H1 (cell line): Measurements from ENCODE around the gene PPP2R2C.

Experiments used
- CREB1 ChIP-seq: IDR thresholded peaks from 2 replicates; pipeline ENCODE4 v1.6.1; 2012; ENCODE audit warnings: inconsistent platforms
- CTCF ChIP-seq, 3 experiments: IDR thresholded peaks; 1 replicate in 2 of 3; 2 replicates in 1 of 3; pipeline versions ENCODE4 v1.5.1 to v1.6.1; 2011; ENCODE audit warnings: low read length in 3 of 3, mild to moderate bottlenecking in 3 of 3, inconsistent platforms in 2 of 3, low read depth in 1 of 3, moderate library complexity in 1 of 3; ENCODE audit not compliant: insufficient read depth in 1 of 3; ENCODE audit errors: control extremely low read depth in 1 of 3
- EP300 ChIP-seq, 2 experiments: IDR thresholded peaks; 1 replicate in 1 of 2; 2 replicates in 1 of 2; pipeline ENCODE4 v1.6.1; 2011 to 2012; ENCODE audit warnings: low read depth in 2 of 2, low read length in 2 of 2, mild to moderate bottlenecking in 2 of 2, borderline replicate concordance in 1 of 2, inconsistent platforms in 1 of 2, moderate library complexity in 1 of 2
- EZH2 ChIP-seq: fragments of 200-600 bp; sonication (generic); IDR thresholded peaks from 2 replicates; pipeline ENCODE4 v1.7.1; 2012; ENCODE audit warnings: low read depth, mild to moderate bottlenecking, moderate library complexity, low read length, inconsistent platforms; ENCODE audit not compliant: severe bottlenecking
- FOSL1 ChIP-seq: IDR thresholded peaks from 2 replicates; pipeline ENCODE4 v1.6.1; 2011; ENCODE audit warnings: mild to moderate bottlenecking, low read depth, low read length, moderate library complexity; ENCODE audit not compliant: insufficient read depth
- POLR2A ChIP-seq, 2 experiments: IDR thresholded peaks; 1 replicate in 1 of 2; 2 replicates in 1 of 2; pipeline ENCODE4 v1.6.1; 2011; ENCODE audit warnings: low read depth in 2 of 2, low read length in 2 of 2, mild to moderate bottlenecking in 2 of 2; ENCODE audit errors: control extremely low read depth in 1 of 2
- POLR2AphosphoS5 ChIP-seq: IDR thresholded peaks from 2 replicates; pipeline ENCODE4 v1.6.1; 2011; ENCODE audit warnings: low read depth, low read length
- RXRA ChIP-seq: IDR thresholded peaks from 2 replicates; pipeline ENCODE4 v1.6.1; 2011; ENCODE audit warnings: low read depth, mild to moderate bottlenecking, low read length, moderate library complexity; ENCODE audit not compliant: insufficient read depth
- YY1 ChIP-seq: IDR thresholded peaks from 2 replicates; pipeline ENCODE4 v1.6.1; 2011; ENCODE audit warnings: low read depth, mild to moderate bottlenecking, low read length

DNA sequence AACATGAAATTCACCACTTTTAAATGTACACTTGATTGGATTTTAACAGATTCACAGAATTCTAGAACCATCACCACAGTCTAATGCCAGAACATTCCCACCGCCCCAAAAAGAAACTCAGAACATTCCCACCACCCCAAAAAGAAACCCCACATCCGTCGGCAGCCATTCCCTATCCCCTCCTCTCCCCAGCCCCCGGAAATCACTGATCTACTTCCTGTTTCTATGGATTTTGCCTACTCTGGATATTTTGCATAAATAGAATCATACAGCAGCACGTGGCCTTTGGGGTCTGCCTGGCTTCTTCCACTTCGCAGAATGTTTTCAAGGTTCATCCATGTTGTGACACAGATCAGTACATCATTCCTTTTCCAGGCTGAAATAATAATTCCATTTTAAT lies 79.3 kb downstream of the PPP2R2C start:
- TF ChIP-seq POLR2AphosphoS5, result no peak
- no peak for TF ChIP-seq POLR2A (IDR thresholded peaks at IDR 0.05; ENCODE audit: control extremely low read depth in 1 of 2, low read depth in 2 of 2, low read length in 2 of 2)
- no peak for TF ChIP-seq CTCF (IDR thresholded peaks at IDR 0.05; ENCODE audit: control extremely low read depth in 1 of 3, insufficient read depth in 1 of 3, low read depth in 1 of 3, low read length in 3 of 3)
- TF ChIP-seq CREB1, result no peak
- TF ChIP-seq FOSL1, result no peak
- TF ChIP-seq EZH2, result no peak
- no peak for TF ChIP-seq EP300 (IDR thresholded peaks at IDR 0.05; ENCODE audit: borderline replicate concordance in 1 of 2, low read depth in 2 of 2, low read length in 2 of 2)
- no peak for TF ChIP-seq RXRA
- no peak for TF ChIP-seq YY1
